Small intestine (tissue), 7 donors: ENCODE measurements around the gene SETMAR. TPM values are rescaled to one million over a fixed set of nuclear protein-coding genes. Genes with fewer than 3 reads are reported as not detected.
"Not testable (repeated sequence)": the region's sequence is repeated elsewhere in the genome, so short reads cannot be mapped to it uniquely, and the experiment has no call there.

Experiments
- DNase-seq, 2 donors: peaks; one replicate each; pipeline versions ENCODE4 v3.0.0 to v3.0.0-alpha.2; 2013
- FAIRE-seq: peaks from 2 replicates; lab custom pipeline; 2012; peaks lifted over from hg19 to GRCh38; lab: Jason Lieb, UNC
- H3K27ac ChIP-seq, 3 donors: one replicate each; pipeline ENCODE4 v1.5.1; 2013; ENCODE audit warnings: low read length in 2 of 3, mild to moderate bottlenecking in 2 of 3, control low read depth in 1 of 3, inconsistent platforms in 1 of 3, low read depth in 1 of 3, moderate library complexity in 1 of 3
- H3K27me3 ChIP-seq, 3 donors: one replicate each; pipeline ENCODE4 v1.6.1; 2013; ENCODE audit warnings: low read length in 3 of 3, inconsistent platforms in 1 of 3; ENCODE audit not compliant: control insufficient read depth in 3 of 3, insufficient read depth in 3 of 3
- H3K36me3 ChIP-seq, 3 donors: one replicate each; pipeline ENCODE4 v1.6.1; 2013; ENCODE audit warnings: low read length in 3 of 3, inconsistent platforms in 1 of 3, low read depth in 1 of 3, mild to moderate bottlenecking in 1 of 3, moderate library complexity in 1 of 3; ENCODE audit not compliant: control insufficient read depth in 3 of 3, insufficient read depth in 2 of 3
- H3K4me1 ChIP-seq, 3 donors: one replicate each; pipeline ENCODE4 v1.6.1; 2013; ENCODE audit warnings: low read length in 2 of 3, inconsistent platforms in 1 of 3, low read depth in 1 of 3, mild to moderate bottlenecking in 1 of 3, moderate library complexity in 1 of 3; ENCODE audit not compliant: control insufficient read depth in 3 of 3, insufficient read depth in 2 of 3
- H3K4me3 ChIP-seq, 3 donors: one replicate each; pipeline ENCODE4 v1.5.1; 2013; ENCODE audit warnings: low read length in 3 of 3, control low read depth in 1 of 3, inconsistent platforms in 1 of 3, low read depth in 1 of 3, mild to moderate bottlenecking in 1 of 3, moderate library complexity in 1 of 3
- H3K9me3 ChIP-seq, 2 donors: one replicate each; pipeline ENCODE4 v1.6.1; 2013; ENCODE audit warnings: low read depth in 1 of 2, low read length in 1 of 2; ENCODE audit not compliant: control insufficient read depth in 2 of 2, insufficient read depth in 1 of 2
- WGBS, 3 donors: extraction: QIAGEN DNeasy Blood & Tissue Kit; methylation state at CpG; one replicate each; pipeline ENCODE4 v1.1.7; 2013; 5-methylcytosine and 5-hydroxymethylcytosine counted together
- polyA plus RNA-seq, 4 donors: library from polyadenylated mRNA; stranded (reverse) in 3 of 4; unstranded in 1 of 4; fragments of 200-250 nt in 3 of 4; fragments of 120-200 nt in 1 of 4; gene quantifications; one replicate each; pipeline versions ENCODE4 v1.2.1 to v1.2.3, GENCODE V29; 2013
- donor health status: healthy with polysubstance abuse.
- donor health status: control.
- donor health status: control.
- donor health status: Bipolar disorder and iron deficiency.
- donor health status: healthy.

SETMAR gene
- polyA plus RNA-seq, 4 donors: 5.9 to 16.7 (median 12.7) TPM

DNA sequence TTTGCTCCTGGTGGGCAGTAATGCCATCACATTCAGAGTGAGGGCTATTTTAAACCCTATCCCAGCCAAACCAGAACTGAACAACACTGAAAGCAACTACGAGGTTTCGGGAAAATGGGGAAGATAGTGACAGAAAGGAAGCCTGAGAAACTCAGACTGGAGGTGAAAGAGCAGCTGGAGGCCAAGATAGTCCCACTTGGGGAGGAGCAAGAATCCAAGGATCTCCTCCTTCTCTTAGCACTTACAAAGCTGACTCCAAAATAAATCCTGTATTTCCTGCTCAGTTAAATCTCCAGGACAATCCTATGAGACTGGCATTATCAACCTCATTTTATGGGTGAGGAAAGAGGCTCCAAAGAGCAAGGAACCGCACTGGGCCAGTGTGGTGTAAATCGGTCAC lies 14.1 kb upstream of the SETMAR start:
- FAIRE-seq: no peak
- Histone ChIP-seq H3K27ac (no peak overlapping the region), H3K27me3 (no peaks in the 10 kb centered on the region), H3K4me1 (no peaks in the 10 kb centered on the region), H3K36me3 (no peaks in the 10 kb centered on the region), H3K9me3 (no peaks in the 10 kb centered on the region), H3K4me3 (no peak overlapping the region)
- DNase-seq: no peak
- 70 to 78% (median 72%) methylated on average over 4 of the region's 4 CpGs for WGBS, 3 donors

DNA sequence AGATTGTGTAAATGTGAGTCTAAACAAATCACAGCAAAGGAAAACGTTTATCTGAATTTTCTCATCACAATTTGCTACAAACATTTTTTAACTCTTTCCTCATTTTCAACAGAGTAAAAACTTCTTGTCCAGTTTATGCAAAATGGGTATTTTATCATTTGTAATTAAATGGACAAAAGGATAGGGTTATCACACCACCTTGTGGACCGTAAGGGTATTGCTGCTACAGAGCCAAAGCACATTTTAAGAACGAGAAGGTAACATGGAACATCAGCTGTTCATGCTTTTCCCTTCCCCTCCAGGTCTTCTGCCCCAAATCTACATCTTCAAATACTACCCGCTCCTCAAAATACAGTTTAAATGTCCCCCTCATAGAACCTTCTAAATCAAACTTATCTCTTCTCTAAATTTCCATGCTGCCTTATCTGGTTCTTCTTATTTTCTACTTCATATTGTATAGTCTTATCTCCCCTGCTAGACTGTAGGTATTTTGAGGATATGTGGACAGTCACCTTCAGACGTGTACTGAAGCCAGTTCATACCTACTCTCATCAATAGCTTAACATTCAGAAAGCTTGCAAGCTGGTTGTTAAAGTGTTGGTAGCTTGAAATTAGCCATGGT lies 12.8 kb upstream of the SETMAR start:
- Histone ChIP-seq H3K27ac (no peak overlapping the region), H3K9me3 (no peaks in the 10 kb centered on the region), H3K4me1 (no peaks in the 10 kb centered on the region), H3K36me3 (no peaks in the 10 kb centered on the region), H3K4me3 (no peak overlapping the region), H3K27me3 (no peaks in the 10 kb centered on the region)
- 6 to 10% (median 6%) methylated on average over 5 of the region's 5 CpGs for WGBS, 3 donors
- no peak for FAIRE-seq
- DNase-seq: peak; percentile 49 to 61

DNA sequence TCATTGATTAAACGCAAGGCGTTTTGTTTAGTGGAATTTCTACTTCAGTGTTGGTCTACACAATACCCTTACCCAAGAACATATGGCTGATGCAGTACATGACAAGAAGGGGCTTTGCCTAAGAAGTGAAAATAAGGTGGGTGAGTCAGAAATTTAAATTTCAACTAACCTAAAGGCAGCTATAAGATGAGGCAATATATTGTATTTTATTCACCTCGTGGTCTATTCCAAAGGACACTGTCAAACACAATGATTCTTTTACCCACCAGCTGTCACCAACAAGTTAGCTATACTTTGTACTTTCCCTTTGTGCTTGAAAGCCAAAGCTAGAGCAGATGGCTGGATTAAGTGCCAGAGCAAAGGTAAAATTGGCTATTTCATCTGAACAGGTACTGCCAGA lies 10.9 kb upstream of the SETMAR start:
- FAIRE-seq (no peak), DNase-seq (peak in 1 of 2 donors; percentile 33)
- no peaks in the 10 kb centered on the region for H3K36me3 ChIP-seq
- H3K27me3 ChIP-seq: no peaks in the 10 kb centered on the region
- H3K4me3 ChIP-seq: no peak overlapping the region
- H3K4me1 ChIP-seq: no peaks in the 10 kb centered on the region
- WGBS, 3 donors: 19 to 41% (median 34%) methylated on average over 3 of the region's 3 CpGs
- H3K27ac ChIP-seq: no peak overlapping the region
- H3K9me3 ChIP-seq: no peaks in the 10 kb centered on the region

DNA sequence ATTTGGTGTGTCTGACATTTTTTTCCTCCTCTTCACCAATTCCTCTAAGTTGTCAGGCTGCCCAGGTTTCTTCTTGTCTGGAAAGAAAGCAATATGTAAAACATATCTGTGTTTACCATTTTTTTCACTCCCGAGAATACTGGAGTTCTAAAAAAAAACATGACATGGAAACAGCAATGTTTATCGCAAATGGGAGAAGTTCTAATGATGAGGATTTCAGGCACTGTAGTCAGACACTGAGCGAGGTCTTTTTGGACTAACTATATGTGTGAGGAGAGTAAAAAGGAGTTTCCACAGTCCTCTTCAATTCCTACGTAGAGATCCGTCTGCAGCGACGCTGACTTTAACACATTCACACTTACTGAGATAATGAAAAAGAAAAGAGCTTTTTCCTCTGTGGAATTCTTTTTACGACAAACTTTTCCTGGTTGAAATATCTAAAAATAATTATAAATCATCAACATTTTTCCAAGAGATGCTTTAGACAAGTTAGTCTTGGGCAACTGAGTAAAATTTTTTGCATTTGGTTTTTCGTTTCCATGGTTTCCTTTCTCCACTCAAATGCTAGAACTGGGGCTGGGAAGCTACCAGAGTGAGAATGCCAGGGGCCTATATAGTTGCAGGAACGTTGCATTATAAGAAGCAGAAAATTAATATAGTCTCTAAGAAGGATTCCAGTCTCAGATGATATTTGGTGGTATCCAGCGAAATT lies 8.4 kb upstream of the SETMAR start:
- no peak overlapping the region for H3K4me3 ChIP-seq
- no peaks in the 10 kb centered on the region for H3K9me3 ChIP-seq
- H3K27me3 ChIP-seq: no peaks in the 10 kb centered on the region
- H3K36me3 ChIP-seq: no peaks in the 10 kb centered on the region
- H3K4me1 ChIP-seq: no peaks in the 10 kb centered on the region
- H3K27ac ChIP-seq: no peak overlapping the region
- WGBS, 3 donors: 76 to 84% (median 83%) methylated on average over 11 of the region's 11 CpGs
- FAIRE-seq: no peak
- DNase-seq: no peak

DNA sequence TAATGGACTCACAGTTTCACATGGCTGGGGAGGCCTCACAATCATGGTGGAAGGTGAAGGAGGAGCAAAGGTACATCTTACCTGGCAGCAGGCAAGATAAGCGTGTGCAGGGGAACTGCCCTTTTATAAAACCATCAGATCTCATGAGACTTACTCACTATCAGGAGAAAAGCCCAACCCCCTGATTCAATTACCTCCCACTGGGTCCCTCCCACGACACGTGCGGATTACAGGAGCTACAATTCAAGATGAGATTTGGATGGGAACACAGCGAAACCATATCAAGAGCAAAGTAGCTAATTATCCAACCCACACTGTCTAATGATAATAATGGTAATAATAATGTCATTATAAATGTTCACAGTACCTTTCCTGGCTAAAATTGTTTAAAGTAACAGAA lies 6.7 kb upstream of the SETMAR start:
- WGBS, 3 donors: 80 to 84% (median 81%) methylated on average over 5 of the region's 5 CpGs

DNA sequence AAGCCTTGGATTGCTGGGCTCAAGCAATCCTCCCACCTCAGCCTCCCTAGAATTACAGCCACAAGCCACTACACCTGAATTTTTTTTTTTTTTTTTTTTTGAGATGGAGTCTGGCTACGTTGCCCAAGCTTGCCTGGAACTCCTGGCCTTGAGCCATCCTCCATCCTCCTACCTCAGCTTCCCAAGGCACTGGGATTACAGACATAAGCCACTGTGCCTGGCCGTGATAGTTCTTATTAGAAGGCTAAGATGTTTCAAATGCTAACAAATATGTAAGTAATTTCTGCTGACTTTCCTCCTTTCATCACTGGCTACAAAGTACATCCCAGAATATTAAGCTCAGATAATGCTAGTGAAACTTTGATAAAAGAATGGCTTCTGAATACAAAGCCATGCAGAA lies 5.7 kb upstream of the SETMAR start:
- H3K27me3 ChIP-seq: no peaks in the 10 kb centered on the region
- no peaks in the 10 kb centered on the region for H3K36me3 ChIP-seq
- H3K27ac ChIP-seq: no peak overlapping the region
- FAIRE-seq: no peak
- no peak overlapping the region for H3K4me3 ChIP-seq
- no peaks in the 10 kb centered on the region for H3K9me3 ChIP-seq
- no peak for DNase-seq
- 64 to 76% (median 70%) methylated on average over 2 of the region's 2 CpGs for WGBS, 3 donors
- H3K4me1 ChIP-seq: no peaks in the 10 kb centered on the region

More for the DNA sequence above, 6.7 kb upstream of the SETMAR start:
- not testable (repeated sequence) for H3K27me3 ChIP-seq, H3K27ac ChIP-seq, H3K4me1 ChIP-seq, H3K4me3 ChIP-seq, H3K36me3 ChIP-seq, FAIRE-seq, DNase-seq, H3K9me3 ChIP-seq

DNA sequence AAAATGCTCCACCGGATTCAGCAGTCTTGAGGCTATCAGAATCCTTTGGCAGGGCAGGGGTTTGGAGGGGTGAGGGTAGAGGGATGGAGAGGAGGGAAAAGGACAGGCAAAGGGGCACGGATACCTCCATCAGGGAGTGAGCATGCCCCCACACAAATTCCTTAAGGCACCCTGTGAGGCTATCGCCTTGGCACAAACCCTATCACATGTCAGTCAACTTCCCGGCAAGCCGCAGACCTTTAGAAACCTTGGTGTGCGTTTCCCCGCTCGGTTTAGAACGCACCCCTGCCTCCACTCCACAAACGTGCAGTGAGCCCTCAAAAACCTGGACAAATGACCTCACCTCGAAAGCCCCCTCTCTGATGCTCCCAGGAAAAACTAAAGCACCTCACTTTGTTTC lies 422 bp upstream of the SETMAR start:
- DNase-seq: no peak
- Histone ChIP-seq H3K4me1 (peaks cover 0 to 11% (median 3%) of the 10 kb centered on the region in 3 donors), H3K27me3 (no peaks in the 10 kb centered on the region), H3K27ac (peak overlapping the region in 2 of 3 donors; percentile 82 to 95), H3K36me3 (peaks cover 0 to 2% (median 0%) of the 10 kb centered on the region in 3 donors), H3K4me3 (peak overlapping the region in 1 of 3 donors; percentile 94), H3K9me3 (no peaks in the 10 kb centered on the region)
- FAIRE-seq: no peak
- WGBS, 3 donors: 58 to 79% (median 72%) methylated on average over 11 of the region's 11 CpGs

DNA sequence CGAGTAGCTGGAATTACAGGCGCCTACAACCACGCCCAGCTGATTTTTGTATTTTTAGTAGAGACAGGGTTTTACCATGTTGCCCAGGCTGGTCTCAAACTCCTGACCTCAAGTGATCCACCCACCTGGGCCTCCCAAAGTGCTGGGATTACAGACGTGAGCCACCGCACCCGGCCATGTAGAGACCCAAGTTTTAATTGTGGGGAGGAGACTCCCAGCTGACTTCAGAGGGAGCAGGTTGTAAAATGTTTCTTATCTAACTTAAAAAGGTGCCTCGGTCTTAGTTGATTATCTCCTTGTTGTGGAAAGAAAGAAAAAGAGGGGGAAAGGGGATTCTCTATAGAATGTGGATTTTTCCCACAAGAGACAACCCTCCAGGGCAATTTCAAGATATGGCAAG lies 2.0 kb downstream of the SETMAR start:
- WGBS, 3 donors: 39 to 70% (median 45%) methylated on average over 7 of the region's 7 CpGs
- not testable (repeated sequence) for H3K4me3 ChIP-seq, H3K27ac ChIP-seq

More for the DNA sequence above, 2.0 kb downstream of the SETMAR start:
- H3K27me3 ChIP-seq, H3K36me3 ChIP-seq, FAIRE-seq, DNase-seq, H3K9me3 ChIP-seq: not testable (repeated sequence)
- peaks cover 0 to 11% (median 3%) of the 10 kb centered on the region in 3 donors for H3K4me1 ChIP-seq
